K562 (cell line): ENCODE data around the gene WDR91. TPM values are rescaled to one million over a fixed set of nuclear protein-coding genes. Genes with fewer than 3 reads are reported as not detected.
A peak's percentile ranks its signal among the peaks of the same experiment; 100 is the strongest.

ENCODE experiments used
- ATAC-seq: fragments of 200-7000 bp; cut with Tn5 transposase; 3 replicates; pipeline ENCODE4 v1.9.1; 2020; ENCODE audit warnings: moderate library complexity
- BruUV-seq: library from RNA; stranded (reverse); fragments of 400-500 nt; replicated peaks from 2 replicates; lab custom pipeline; 2021; lab: Mats Ljungman, UMichigan
- CTCF ChIA-PET: fragments of 300-600 bp; formaldehyde crosslinking; extraction: SDS; loops from one replicate; lab custom pipeline; 2021; ENCODE audit warnings: low intra/inter-chr PET ratio; lab: Yijun Ruan, JAX
- POLR2A ChIA-PET: fragments of 300-600, 350-650 bp; sonication (Branson Sonifier 250); formaldehyde crosslinking; extraction: SDS; loops from one replicate; lab custom pipeline; 2021; ENCODE audit warnings: antibody characterized with exemption, inconsistent platforms; lab: Yijun Ruan, JAX
- DNase-seq, 4 experiments: peaks; one replicate each; pipeline versions ENCODE4 v3.0.0 to v3.0.0-alpha.2; 2011 to 2018; ENCODE audit warnings: low spot score in 3 of 4, mixed read lengths in 3 of 4; ENCODE audit errors: extremely low read depth in 1 of 4
- FAIRE-seq: peaks from 2 replicates; lab custom pipeline; 2011; peaks lifted over from hg19 to GRCh38; lab: Jason Lieb, UNC
- H2AFZ ChIP-seq: 2 replicates; pipeline ENCODE4 v1.6.0; 2011; ENCODE audit warnings: low read depth, low read length, control low read depth, inconsistent platforms
- H3K27ac ChIP-seq: fragments of 200-600 bp; 3 replicates; pipeline ENCODE4 v1.8.0; 2011; ENCODE audit warnings: low read depth, mild to moderate bottlenecking, control low read depth, inconsistent platforms, low read length, moderate library complexity, mixed read lengths; ENCODE audit errors: extremely low read depth
- H3K27me3 ChIP-seq, 2 experiments: fragments of 300-600 bp in 1 of 2; 2 replicates in 1 of 2; 3 replicates in 1 of 2; pipeline versions ENCODE4 v1.6.0 to v1.8.0; 2011; ENCODE audit warnings: inconsistent platforms in 2 of 2, low read length in 2 of 2, mild to moderate bottlenecking in 1 of 2, mixed read lengths in 1 of 2, moderate library complexity in 1 of 2; ENCODE audit not compliant: control insufficient read depth in 2 of 2, insufficient read depth in 2 of 2
- H3K36me3 ChIP-seq: fragments of 300-600 bp; 3 replicates; pipeline ENCODE4 v1.8.0; 2011; ENCODE audit warnings: mild to moderate bottlenecking, low read length, inconsistent platforms; ENCODE audit not compliant: control insufficient read depth, insufficient read depth
- H3K4me1 ChIP-seq, 2 experiments: fragments of 200-600 bp in 1 of 2; replicated peaks in 1 of 2; 2 replicates in 1 of 2; 3 replicates in 1 of 2; pipeline versions ENCODE4 v1.5.1 to v1.8.0; 2011; ENCODE audit warnings: inconsistent platforms in 2 of 2, low read length in 2 of 2, mild to moderate bottlenecking in 1 of 2, mixed read lengths in 1 of 2, moderate library complexity in 1 of 2; ENCODE audit not compliant: control insufficient read depth in 2 of 2, insufficient read depth in 2 of 2
- H3K4me2 ChIP-seq: 2 replicates; pipeline ENCODE4 v1.6.1; 2011; ENCODE audit warnings: low read length, control low read depth, inconsistent platforms, mixed read lengths; ENCODE audit not compliant: insufficient read depth
- H3K4me3 ChIP-seq: fragments of 200-600 bp; sonication (generic), shearing (Covaris generic); 2 replicates; pipeline ENCODE4 v1.5.1; 2016; ENCODE audit warnings: control low read depth, inconsistent platforms
- H3K79me2 ChIP-seq: fragments of 200-600 bp; 3 replicates; pipeline ENCODE4 v1.8.0; 2011; ENCODE audit warnings: low read length, inconsistent platforms; ENCODE audit not compliant: control insufficient read depth, insufficient read depth
- H3K9ac ChIP-seq, 2 experiments: 2 replicates each; pipeline versions ENCODE4 v1.6.0 to v1.6.1; 2011; ENCODE audit warnings: low read depth in 2 of 2, low read length in 2 of 2, control low read depth in 1 of 2, inconsistent platforms in 1 of 2, mild to moderate bottlenecking in 1 of 2, mixed read lengths in 1 of 2; ENCODE audit not compliant: insufficient read depth in 1 of 2
- H3K9me1 ChIP-seq: one replicate; pipeline ENCODE4 v1.6.0; 2011; ENCODE audit warnings: inconsistent platforms, mild to moderate bottlenecking, low read length, moderate library complexity; ENCODE audit not compliant: control insufficient read depth, insufficient read depth
- H3K9me3 ChIP-seq: replicated peaks from 2 replicates; pipeline ENCODE4 v1.5.1; 2011; ENCODE audit warnings: low read depth, low read length, inconsistent platforms; ENCODE audit not compliant: control insufficient read depth, insufficient read depth
- H4K20me1 ChIP-seq: replicated peaks from 2 replicates; pipeline ENCODE4 v1.6.1; 2011; ENCODE audit warnings: low read length, inconsistent platforms, mixed read lengths; ENCODE audit not compliant: control insufficient read depth, insufficient read depth
- ADNP ChIP-seq: fragments of 200-800 bp; sonication (Bioruptor generic); IDR thresholded peaks from 2 replicates; pipeline ENCODE4 v1.6.1; 2016; ENCODE audit warnings: missing genetic modification characterization, missing compliant biosample characterization
- CBX1 ChIP-seq: sonication (generic); IDR thresholded peaks from 2 replicates; pipeline ENCODE4 v1.6.1; 2016; ENCODE audit warnings: antibody characterized with exemption, low read depth, mild to moderate bottlenecking
- E2F1 ChIP-seq: sonication (generic); formaldehyde crosslinking; IDR thresholded peaks from 2 replicates; pipeline ENCODE4 v1.8.1; 2023; ENCODE audit warnings: mild to moderate bottlenecking, missing genetic modification reagents, moderate library complexity
- E2F8 ChIP-seq: fragments of 450-650 bp; IDR thresholded peaks from 2 replicates; pipeline ENCODE4 v1.7.1; 2018; ENCODE audit warnings: mild to moderate bottlenecking, low read depth; ENCODE audit not compliant: partially characterized antibody
- HMG20B ChIP-seq: fragments of 250-450 bp; sonication (Bioruptor Pico); IDR thresholded peaks from 2 replicates; pipeline ENCODE4 v1.5.0; 2021; ENCODE audit warnings: mild to moderate bottlenecking
- NR2C2 ChIP-seq, 2 experiments: fragments of 200-800 bp in 1 of 2; sonication (Bioruptor generic) in 1 of 2; sonication (generic) in 1 of 2; formaldehyde crosslinking in 1 of 2; IDR thresholded peaks; 2 replicates each; pipeline versions ENCODE4 v1.6.1 to v1.8.0; 2016 to 2022; ENCODE audit warnings: mild to moderate bottlenecking in 1 of 2, missing compliant biosample characterization in 1 of 2, missing genetic modification characterization in 1 of 2, missing genetic modification reagents in 1 of 2
- POLR2B ChIP-seq: fragments of 450-650 bp; IDR thresholded peaks from 2 replicates; pipeline ENCODE4 v1.6.1; 2018; ENCODE audit warnings: low read depth; ENCODE audit not compliant: partially characterized antibody
- THAP7 ChIP-seq: fragments of 250-450 bp; sonication (Bioruptor Pico); IDR thresholded peaks from 2 replicates; pipeline ENCODE4 v1.5.0; 2021
- WGBS: fragments of 100-300 bp; shearing (Covaris generic); methylation state at CpG from one replicate; pipeline ENCODE4 v1.1.6; 2016; ENCODE audit warnings: low coverage, mixed read lengths; ENCODE audit not compliant: insufficient coverage; ENCODE audit errors: missing lambda C conversion rate; 5-methylcytosine and 5-hydroxymethylcytosine counted together
- in situ Hi-C: fragments of 300-500 bp; cut with MboI; formaldehyde crosslinking; loops from 4 replicates; pipeline ENCODE4 v1.15.0; 2018; ENCODE audit warnings: inconsistent platforms, mixed read lengths
- intact Hi-C: fragments of 100-400 bp; cut with micrococcal nuclease; formaldehyde crosslinking; loops from 2 replicates; pipeline ENCODE4 v1.14.2; 2022
- polyA plus RNA-seq, 8 experiments: library from polyadenylated mRNA; depleted of rRNA in 4 of 8; stranded (reverse) in 5 of 8; unstranded in 3 of 8; fragments of >200 nt; fragmentation: Nextera tagmentation in 2 of 8; fragmentation: Illumina TruSeq in 1 of 8; extraction: Ambion mirVana in 2 of 8; extraction: Trizol in 1 of 8; gene quantifications; 2 replicates each; pipeline versions ENCODE4 v1.2.1 to v1.2.3, GENCODE V29; 2011 to 2014; ENCODE audit warnings: inconsistent platforms in 1 of 8, missing spikeins in 1 of 8
- total RNA-seq, 7 experiments: library from RNA; depleted of rRNA in 6 of 7; stranded (reverse); fragments of >200 nt in 6 of 7; fragmentation: Illumina TruSeq in 2 of 7; extraction: Trizol in 2 of 7; gene quantifications; 2 replicates each; pipeline versions ENCODE4 v1.2.1 to v1.2.3, GENCODE V29; 2011 to 2021; ENCODE audit warnings: low replicate concordance in 1 of 7

The WDR91 gene
- total and polyA plus RNA-seq, 9 of the 15 experiments (the other 6 are each of a cell fraction or from before 2014, with no cell fraction given) = 1.9 to 18.2 (median 9.8) TPM

GRCh38 chr7:135165862-135166261 is 45.5 kb downstream of the WDR91 start:
- DNase-seq = peak in 1 of 4 experiments; percentile 7
- in situ Hi-C loops = no loop called here
- ChIA-PET CTCF (no interaction called here), POLR2A (interaction anchor here (0.7 to 2.7 kb wide), 4 partner anchors 18 to 648 kb away, joined by 3 to 11 read pairs (median 4); partner anchors contain the start of gene TMEM140)
- H3K79me2 ChIP-seq = peaks cover 33% of the 10 kb centered on the region
- no peak overlapping the region for H3K4me3 ChIP-seq
- 93% methylated on average over 4 of the region's 4 CpGs for WGBS
- H3K4me1 ChIP-seq = peaks cover 25 to 34% of the 10 kb centered on the region in 2 experiments
- no peaks in the 10 kb centered on the region for H3K27me3 ChIP-seq
- FAIRE-seq = no peak
- intact Hi-C loops = no loop called here
- H4K20me1 ChIP-seq = 0 out of 2 replicates have a peak, but pooled peaks cover 5% of the 10 kb centered on the region
- no peak for TF ChIP-seq HMG20B (CRISPR knock-in tag)
- peaks cover 20% of the 10 kb centered on the region for H3K9me3 ChIP-seq
- H3K36me3 ChIP-seq = peaks cover 53% of the 10 kb centered on the region
- no peak overlapping the region for H2AFZ ChIP-seq
- no TSS peak for BruUV-seq
- no peak overlapping the region for H3K4me2 ChIP-seq
- no peak overlapping the region for H3K9ac ChIP-seq
- no peaks in the 10 kb centered on the region for H3K9me1 ChIP-seq
- H3K27ac ChIP-seq = no peak overlapping the region
- no peak for ATAC-seq

GRCh38 chr7:135164357-135165061 is 46.8 kb downstream of the WDR91 start:
- no peak overlapping the region for H2AFZ ChIP-seq
- H3K9me1 ChIP-seq = no peaks in the 10 kb centered on the region
- 0 out of 2 replicates have a peak, but pooled peaks cover 5% of the 10 kb centered on the region for H4K20me1 ChIP-seq
- no peaks in the 10 kb centered on the region for H3K27me3 ChIP-seq
- FAIRE-seq (no peak), ATAC-seq (no peak; the same call in 2 of the 3 replicates), DNase-seq (peak in 1 of 4 experiments; percentile 16)
- in situ Hi-C loops = no loop called here
- H3K79me2 ChIP-seq = peaks cover 23% of the 10 kb centered on the region
- POLR2A ChIA-PET = interaction anchor here (0.6 to 2.7 kb wide), 12 partner anchors 8 to 345 kb away, joined by 3 to 11 read pairs (median 4); partner anchors contain the start of gene TMEM140
- no peak overlapping the region for H3K9ac ChIP-seq
- no peak overlapping the region for H3K4me3 ChIP-seq
- no peak overlapping the region for H3K4me2 ChIP-seq
- intact Hi-C loops = no loop called here
- H3K27ac ChIP-seq = no peak overlapping the region
- peaks cover 20% of the 10 kb centered on the region for H3K9me3 ChIP-seq
- H3K36me3 ChIP-seq = peaks cover 53% of the 10 kb centered on the region
- BruUV-seq = no TSS peak
- H3K4me1 ChIP-seq = peaks cover 26 to 36% of the 10 kb centered on the region in 2 experiments
- 93% methylated on average over 18 of the region's 18 CpGs for WGBS
- CTCF ChIA-PET = no interaction called here
- TF ChIP-seq E2F1 (no peak), ADNP (tag) (no peak), THAP7 (CRISPR knock-in tag) (0 out of 2 replicates have a peak, but pooled peaks have one; percentile 51), POLR2B (peak; percentile 46), CBX1 (peak; percentile 67; the same call in 1 of the 2 replicates), NR2C2 (CRISPR knock-in tag; IDR thresholded peaks at IDR 0.05) (no peak), NR2C2 (tag; IDR thresholded peaks at IDR 0.05) (no peak), E2F8 (peak; percentile 15)
